ENCODE measurements around the gene MARVELD2. TPM values are rescaled to one million over a fixed set of nuclear protein-coding genes. Genes with fewer than 3 reads are reported as not detected.

Gene MARVELD2
- total and polyA plus RNA-seq, 10 donors, result 0.02 to 1.9 (median 0.83) TPM

DNA sequence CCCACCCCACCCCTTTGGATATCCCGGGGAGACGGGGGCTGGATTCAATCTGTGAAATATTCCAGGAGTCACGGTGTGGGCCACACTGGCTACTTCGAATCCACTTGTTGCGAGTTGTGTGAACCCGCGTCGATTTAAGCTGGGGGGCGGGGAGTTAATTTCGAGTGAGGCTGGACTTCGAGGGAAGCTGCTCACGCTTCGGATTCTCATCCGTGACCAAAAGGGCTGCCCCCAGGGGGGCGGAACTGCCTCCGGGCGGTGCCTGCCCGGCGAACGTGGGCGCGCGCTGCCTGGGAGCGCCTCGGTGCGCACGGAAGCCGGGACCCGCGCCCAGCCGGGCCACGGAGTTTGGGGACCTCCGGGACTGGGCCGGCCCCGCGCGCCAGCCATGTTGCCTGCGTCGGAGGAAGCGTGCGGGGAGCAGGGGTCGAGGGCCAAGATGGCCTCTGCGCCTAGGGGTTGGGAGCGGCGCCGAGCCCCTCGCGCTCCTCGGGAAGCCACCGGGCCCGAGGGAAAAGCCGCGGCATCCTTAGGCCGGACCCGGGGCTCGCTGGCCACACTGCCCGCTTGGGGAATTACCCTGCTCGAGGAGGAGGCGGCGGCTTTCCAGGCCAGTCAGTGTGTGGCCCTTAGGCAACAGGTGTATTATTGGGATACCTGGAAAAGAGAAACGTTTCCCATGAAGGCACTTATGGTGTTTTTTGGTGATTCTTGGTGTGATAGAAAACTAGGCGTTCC, 78.6 kb downstream of the MARVELD2 start:
- intact Hi-C loops (cut with DNase I; ENCODE audit: low total_unique reads), result no loop called here
- Histone ChIP-seq H3K4me1 (peaks cover 14 to 33% (median 25%) of the 10 kb centered on the region in 6 donors), H3K27me3 (replicated peaks in 1 of 7) (peaks cover 0 to 75% (median 32%) of the 10 kb centered on the region in 7 donors), H3K36me3 (no peaks in the 10 kb centered on the region), H3K4me3 (peak overlapping the region; percentile 45 to 85 (median 63)), H3K27ac (no peak overlapping the region), H3K9me3 (no peaks in the 10 kb centered on the region)
- peak; percentile 79 for DNase-seq
- WGBS, 5 donors, result 2 to 6% (median 3%) methylated on average over 16 to 62 of the region's 62 CpGs
- TF ChIP-seq, protein P1, sequence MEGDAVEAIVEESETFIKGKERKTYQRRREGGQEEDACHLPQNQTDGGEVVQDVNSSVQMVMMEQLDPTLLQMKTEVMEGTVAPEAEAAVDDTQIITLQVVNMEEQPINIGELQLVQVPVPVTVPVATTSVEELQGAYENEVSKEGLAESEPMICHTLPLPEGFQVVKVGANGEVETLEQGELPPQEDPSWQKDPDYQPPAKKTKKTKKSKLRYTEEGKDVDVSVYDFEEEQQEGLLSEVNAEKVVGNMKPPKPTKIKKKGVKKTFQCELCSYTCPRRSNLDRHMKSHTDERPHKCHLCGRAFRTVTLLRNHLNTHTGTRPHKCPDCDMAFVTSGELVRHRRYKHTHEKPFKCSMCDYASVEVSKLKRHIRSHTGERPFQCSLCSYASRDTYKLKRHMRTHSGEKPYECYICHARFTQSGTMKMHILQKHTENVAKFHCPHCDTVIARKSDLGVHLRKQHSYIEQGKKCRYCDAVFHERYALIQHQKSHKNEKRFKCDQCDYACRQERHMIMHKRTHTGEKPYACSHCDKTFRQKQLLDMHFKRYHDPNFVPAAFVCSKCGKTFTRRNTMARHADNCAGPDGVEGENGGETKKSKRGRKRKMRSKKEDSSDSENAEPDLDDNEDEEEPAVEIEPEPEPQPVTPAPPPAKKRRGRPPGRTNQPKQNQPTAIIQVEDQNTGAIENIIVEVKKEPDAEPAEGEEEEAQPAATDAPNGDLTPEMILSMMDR (IDR thresholded peaks at IDR 0.05 in 8 of 11, conservative IDR thresholded peaks at IDR 0.05 in 3 of 11), result no peak
- TF ChIP-seq POLR2AphosphoS5 (IDR thresholded peaks at IDR 0.05), result no peak
- TF ChIP-seq POLR2A (IDR thresholded peaks at IDR 0.05), result no peak

Small RNA genes within 50 kb of the gene (small RNA-seq; reads per million reads assigned to genes)
- gene RN7SL616P, result 0 reads per million in 4 donors
- 0 reads per million in 4 donors for gene RPS27P14

Other genes with a start within 250 kb of the MARVELD2 start
- 10 to 100 TPM in 4 of 7 donors, 1 to 10 TPM in 3; 4.5 to 22.6 (median 11.8) TPM for gene CCNB1, start 248.0 kb upstream of the MARVELD2 start, total RNA-seq
- gene CCNB1, start 248.0 kb upstream of the MARVELD2 start, polyA plus RNA-seq, result 10 to 100 TPM in 2 of 3 donors, 1 to 10 TPM in 1; 3.7 to 22.6 (median 10.6) TPM
- gene CENPH, start 225.5 kb upstream of the MARVELD2 start, total RNA-seq, result 1 to 10 TPM; 4.7 to 9.1 (median 7.8) TPM
- 10 to 100 TPM in 1 of 3 donors, 1 to 10 TPM in 2; 8.6 to 15.6 (median 9.1) TPM for gene CENPH, start 225.5 kb upstream of the MARVELD2 start, polyA plus RNA-seq
- 10 to 100 TPM; 12.9 to 21.9 (median 17.2) TPM for gene CDK7, start 180.2 kb upstream of the MARVELD2 start, total RNA-seq
- gene CDK7, start 180.2 kb upstream of the MARVELD2 start, polyA plus RNA-seq, result 10 to 100 TPM; 17.4 to 19.0 (median 18.7) TPM
- 10 to 100 TPM in 5 of 7 donors, 1 to 10 TPM in 2; 9.5 to 18.6 (median 11.0) TPM for gene CCDC125, start 82.3 kb upstream of the MARVELD2 start, total RNA-seq
- 1 to 10 TPM; 2.2 to 3.9 (median 2.5) TPM for gene CCDC125, start 82.3 kb upstream of the MARVELD2 start, polyA plus RNA-seq
- 10 to 100 TPM; 16.9 to 31.7 (median 24.0) TPM for gene AK6, start 45.6 kb upstream of the MARVELD2 start, total RNA-seq
- 10 to 100 TPM; 28.1 to 39.7 (median 30.6) TPM for gene AK6, start 45.6 kb upstream of the MARVELD2 start, polyA plus RNA-seq
- 10 to 100 TPM; 33.5 to 38.9 (median 36.2) TPM for gene TAF9, start 45.6 kb upstream of the MARVELD2 start, total RNA-seq
- 10 to 100 TPM; 51.5 to 61.6 (median 60.1) TPM for gene TAF9, start 45.6 kb upstream of the MARVELD2 start, polyA plus RNA-seq
- 10 to 100 TPM; 15.2 to 28.5 (median 21.4) TPM for gene RAD17, start 45.3 kb upstream of the MARVELD2 start, total RNA-seq
- gene RAD17, start 45.3 kb upstream of the MARVELD2 start, polyA plus RNA-seq, result 10 to 100 TPM; 13.0 to 16.9 (median 15.2) TPM
- 10 to 100 TPM in 1 of 7 donors, 1 to 10 TPM in 5, under 1 TPM in 1; 0.60 to 10.6 (median 3.3) TPM for gene OCLN, start 77.7 kb downstream of the MARVELD2 start, total RNA-seq
- gene OCLN, start 77.7 kb downstream of the MARVELD2 start, polyA plus RNA-seq, result 1 to 10 TPM; 1.8 to 3.0 (median 1.8) TPM
- gene GTF2H2C, start 145.1 kb downstream of the MARVELD2 start, total RNA-seq, result 10 to 100 TPM; 20.8 to 37.1 (median 28.6) TPM
- 10 to 100 TPM; 11.1 to 19.6 (median 16.6) TPM for gene GTF2H2C, start 145.1 kb downstream of the MARVELD2 start, polyA plus RNA-seq

All from spleen (tissue), 11 donors.